Mucosa of rectum (tissue), 2 donors: ENCODE data around the gene PCDH11X.
"Not testable (repeated sequence)": the region's sequence is repeated elsewhere in the genome, so short reads cannot be mapped to it uniquely, and the experiment has no call there.

Source experiments
- H3K27ac ChIP-seq, 2 donors: one replicate each; pipeline ENCODE4 v1.7.0; 2013; ENCODE audit warnings: inconsistent platforms in 2 of 2, low read depth in 2 of 2, low read length in 2 of 2
- H3K27me3 ChIP-seq, 2 donors: one replicate each; pipeline ENCODE4 v1.7.0; 2013; ENCODE audit warnings: low read length in 2 of 2; ENCODE audit not compliant: control insufficient read depth in 2 of 2, insufficient read depth in 2 of 2
- H3K36me3 ChIP-seq, 2 donors: one replicate each; pipeline ENCODE4 v1.7.0; 2013; ENCODE audit warnings: low read length in 2 of 2; ENCODE audit not compliant: control insufficient read depth in 2 of 2, insufficient read depth in 2 of 2
- H3K4me1 ChIP-seq, 2 donors: one replicate each; pipeline ENCODE4 v1.7.0; 2013; ENCODE audit warnings: low read length in 2 of 2, mild to moderate bottlenecking in 1 of 2; ENCODE audit not compliant: control insufficient read depth in 2 of 2, insufficient read depth in 2 of 2
- H3K4me3 ChIP-seq, 2 donors: one replicate each; pipeline ENCODE4 v1.7.0; 2013; ENCODE audit warnings: low read length in 2 of 2
- H3K9ac ChIP-seq, 2 donors: one replicate each; pipeline ENCODE4 v1.7.0; 2013; ENCODE audit warnings: low read length in 2 of 2, low read depth in 1 of 2, mild to moderate bottlenecking in 1 of 2
- H3K9me3 ChIP-seq, 2 donors: one replicate each; pipeline ENCODE4 v1.7.0; 2013; ENCODE audit warnings: low read length in 2 of 2; ENCODE audit not compliant: control insufficient read depth in 2 of 2
- donor health status: healthy.
- donor health status: Normal muscosa, but diverticular disease.

The PCDH11X gene

DNA sequence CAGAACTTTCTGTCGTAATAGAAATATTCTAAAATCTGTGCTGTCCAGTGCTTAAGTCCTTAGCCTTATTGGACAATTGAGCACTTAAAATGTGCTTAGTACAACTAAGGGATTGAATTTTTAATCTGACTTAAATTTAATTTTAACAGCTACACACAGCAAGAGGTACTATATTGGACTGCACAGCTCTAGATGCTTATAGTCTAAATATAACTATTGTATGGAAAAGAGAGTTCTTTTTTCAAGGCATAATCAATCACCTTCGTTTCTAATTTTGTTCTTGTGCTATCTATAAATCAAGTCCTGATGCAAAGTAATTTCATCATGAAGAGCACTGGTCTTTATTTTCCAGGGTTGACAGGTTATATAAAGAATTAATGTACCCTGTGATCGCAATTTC lies 38.4 kb downstream of the PCDH11X start:
- not testable (repeated sequence) for H3K9ac ChIP-seq, H3K4me1 ChIP-seq, H3K36me3 ChIP-seq, H3K27me3 ChIP-seq, H3K9me3 ChIP-seq, H3K27ac ChIP-seq, H3K4me3 ChIP-seq

- H3K4me3 ChIP-seq, H3K9me3 ChIP-seq, H3K27ac ChIP-seq, H3K9ac ChIP-seq, H3K4me1 ChIP-seq, H3K27me3 ChIP-seq, H3K36me3 ChIP-seq: not testable (repeated sequence)
These were observed 46.1 kb downstream of the PCDH11X start for GRCh38 chrX:91825321-91825720.
